ENCODE data around the gene SMARCD1.

The SMARCD1 gene

GRCh38 chr12:50084775-50085614, at the start of gene SMARCD1:
Gene SMARCD1 (plus strand): TSS chr12:50085342. CDS start chr12:50085370, 28 bp downstream.
- DNase-seq (ENCODE audit: low read depth) = peak; percentile 81

- no peak for DNase-seq (ENCODE audit: low read depth)
These were observed 46.8 kb upstream of the SMARCD1 start for GRCh38 chr12:50038336-50038735.

- peak; percentile 39 for DNase-seq (ENCODE audit: low read depth)
These were observed 45.8 kb upstream of the SMARCD1 start for GRCh38 chr12:50039151-50039835.

- DNase-seq (ENCODE audit: low read depth) = no peak
These were observed 44.5 kb upstream of the SMARCD1 start for GRCh38 chr12:50040657-50041056.

- no peak for DNase-seq (ENCODE audit: low read depth)
These were observed 43.9 kb upstream of the SMARCD1 start for GRCh38 chr12:50041062-50041860.

GRCh38 chr12:50041962-50042361, 43.2 kb upstream of the SMARCD1 start:
- no peak for DNase-seq (ENCODE audit: low read depth)

- no peak for DNase-seq (ENCODE audit: low read depth)
These were observed 42.4 kb upstream of the SMARCD1 start for GRCh38 chr12:50042693-50043092.

- DNase-seq (ENCODE audit: low read depth) = no peak
These were observed 41.8 kb upstream of the SMARCD1 start for GRCh38 chr12:50043308-50043707.

GRCh38 chr12:50043854-50044253, 41.3 kb upstream of the SMARCD1 start:
- no peak for DNase-seq (ENCODE audit: low read depth)

GRCh38 chr12:50047693-50048250, 37.4 kb upstream of the SMARCD1 start:
- DNase-seq (ENCODE audit: low read depth) = no peak

- no peak for DNase-seq (ENCODE audit: low read depth)
These were observed 35.7 kb upstream of the SMARCD1 start for GRCh38 chr12:50049254-50050118.

GRCh38 chr12:50050119-50050385, 35.1 kb upstream of the SMARCD1 start:
- no peak for DNase-seq (ENCODE audit: low read depth)

- no peak for DNase-seq (ENCODE audit: low read depth)
These were observed 34.6 kb upstream of the SMARCD1 start for GRCh38 chr12:50050410-50051098.

- DNase-seq (ENCODE audit: low read depth) = no peak
These were observed 33.9 kb upstream of the SMARCD1 start for GRCh38 chr12:50051101-50051806.

GRCh38 chr12:50052544-50052943, 32.6 kb upstream of the SMARCD1 start:
- DNase-seq (ENCODE audit: low read depth) = no peak

GRCh38 chr12:50052964-50053363, 32.2 kb upstream of the SMARCD1 start:
- DNase-seq (ENCODE audit: low read depth) = no peak

- DNase-seq (ENCODE audit: low read depth) = no peak
These were observed 31.6 kb upstream of the SMARCD1 start for GRCh38 chr12:50053583-50053982.

GRCh38 chr12:50055831-50056638, 29.1 kb upstream of the SMARCD1 start:
- peak; percentile 14 for DNase-seq (ENCODE audit: low read depth)

GRCh38 chr12:50056639-50056976, 28.5 kb upstream of the SMARCD1 start:
- DNase-seq (ENCODE audit: low read depth) = no peak
